ENCODE measurements around the gene LIF.
A peak's percentile ranks its signal among the peaks of the same experiment; 100 is the strongest.

DNA sequence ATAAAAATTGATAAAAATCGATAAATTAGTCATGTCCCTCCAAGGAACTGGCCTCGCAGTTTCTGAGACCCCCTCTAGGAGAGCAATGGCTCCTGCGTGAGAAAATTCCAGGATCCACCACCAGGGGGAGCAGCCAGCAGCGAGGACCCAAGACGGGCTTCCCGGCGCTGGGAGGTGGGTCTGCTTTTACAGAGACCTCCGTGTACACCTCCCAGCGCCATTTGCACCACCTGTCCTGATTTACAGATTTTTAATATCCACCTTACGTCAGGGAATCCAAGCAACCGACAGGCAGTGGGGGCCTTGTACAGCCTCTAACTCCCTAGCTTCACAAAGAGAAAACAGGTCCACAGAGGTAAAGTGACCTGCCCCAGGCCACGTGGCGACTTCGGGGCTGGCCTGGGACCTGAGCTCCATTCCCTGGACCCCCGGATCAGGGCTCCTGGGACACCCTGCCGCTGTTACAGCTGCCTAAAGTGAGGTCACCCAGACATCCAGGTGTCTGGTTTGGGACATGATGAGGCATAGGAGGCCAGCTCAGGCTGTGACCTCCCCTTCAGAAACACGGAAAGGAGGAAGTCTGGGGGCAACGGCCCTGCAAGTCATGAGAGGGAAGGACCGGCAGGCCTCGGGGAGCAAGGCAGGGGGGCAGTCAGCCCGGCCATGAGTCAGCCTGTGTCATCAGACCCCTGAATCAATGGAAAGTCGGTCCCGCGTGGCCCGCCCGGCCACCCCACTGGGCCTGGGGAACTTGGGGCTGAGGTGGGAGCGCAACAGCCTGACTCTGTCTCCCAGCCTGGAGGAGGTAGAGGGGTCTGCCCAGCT lies 16.6 kb upstream of the LIF start:
- TF ChIP-seq KDM1A (IDR thresholded peaks at IDR 0.05; ENCODE audit: low read depth) = no peak
- TF ChIP-seq, protein P1, sequence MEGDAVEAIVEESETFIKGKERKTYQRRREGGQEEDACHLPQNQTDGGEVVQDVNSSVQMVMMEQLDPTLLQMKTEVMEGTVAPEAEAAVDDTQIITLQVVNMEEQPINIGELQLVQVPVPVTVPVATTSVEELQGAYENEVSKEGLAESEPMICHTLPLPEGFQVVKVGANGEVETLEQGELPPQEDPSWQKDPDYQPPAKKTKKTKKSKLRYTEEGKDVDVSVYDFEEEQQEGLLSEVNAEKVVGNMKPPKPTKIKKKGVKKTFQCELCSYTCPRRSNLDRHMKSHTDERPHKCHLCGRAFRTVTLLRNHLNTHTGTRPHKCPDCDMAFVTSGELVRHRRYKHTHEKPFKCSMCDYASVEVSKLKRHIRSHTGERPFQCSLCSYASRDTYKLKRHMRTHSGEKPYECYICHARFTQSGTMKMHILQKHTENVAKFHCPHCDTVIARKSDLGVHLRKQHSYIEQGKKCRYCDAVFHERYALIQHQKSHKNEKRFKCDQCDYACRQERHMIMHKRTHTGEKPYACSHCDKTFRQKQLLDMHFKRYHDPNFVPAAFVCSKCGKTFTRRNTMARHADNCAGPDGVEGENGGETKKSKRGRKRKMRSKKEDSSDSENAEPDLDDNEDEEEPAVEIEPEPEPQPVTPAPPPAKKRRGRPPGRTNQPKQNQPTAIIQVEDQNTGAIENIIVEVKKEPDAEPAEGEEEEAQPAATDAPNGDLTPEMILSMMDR (IDR thresholded peaks at IDR 0.05) = peak; percentile 75
- no peak for TF ChIP-seq NFE2L2 (conservative IDR thresholded peaks at IDR 0.05; ENCODE audit: low read length)
- TF ChIP-seq RARB (CRISPR knock-in tag; IDR thresholded peaks at IDR 0.05) = no peak
- no peak for TF ChIP-seq NR3C1 (IDR thresholded peaks at IDR 0.05)
- TF ChIP-seq, protein P2, sequence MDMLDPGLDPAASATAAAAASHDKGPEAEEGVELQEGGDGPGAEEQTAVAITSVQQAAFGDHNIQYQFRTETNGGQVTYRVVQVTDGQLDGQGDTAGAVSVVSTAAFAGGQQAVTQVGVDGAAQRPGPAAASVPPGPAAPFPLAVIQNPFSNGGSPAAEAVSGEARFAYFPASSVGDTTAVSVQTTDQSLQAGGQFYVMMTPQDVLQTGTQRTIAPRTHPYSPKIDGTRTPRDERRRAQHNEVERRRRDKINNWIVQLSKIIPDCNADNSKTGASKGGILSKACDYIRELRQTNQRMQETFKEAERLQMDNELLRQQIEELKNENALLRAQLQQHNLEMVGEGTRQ (IDR thresholded peaks at IDR 0.05) = no peak

All from A549 (cell line).